T47D (cell line): ENCODE results near the gene CYP3A5.
A peak's percentile ranks its signal among the peaks of the same experiment; 100 is the strongest.

Source experiments
- DNase-seq, 2 experiments: peaks; one replicate each; pipeline versions ENCODE4 v3.0.0 to v3.0.0-alpha.2; 2011 to 2012; ENCODE audit warnings: low read depth in 1 of 2, low spot score in 1 of 2
- JUND ChIP-seq: IDR thresholded peaks from 2 replicates; pipeline ENCODE4 v1.6.1; 2012; ENCODE audit warnings: low read depth
- in situ Hi-C: cut with HindIII; loops from 2 replicates; pipeline ENCODE4 v1.10.0; 2016; ENCODE audit warnings: low sequenced_read_pairs, low pct_unique_long_range_greater_than_20kb

CYP3A5 gene

GRCh38 chr7:99624484-99624883 is 55.3 kb downstream of the CYP3A5 start:
- in situ Hi-C loops: no loop called here
- TF ChIP-seq JUND: no peak
- DNase-seq: no peak

- no peak for TF ChIP-seq JUND
- DNase-seq: no peak
- in situ Hi-C loops: no loop called here
Observed at GRCh38 chr7:99623702-99624447, 55.9 kb downstream of the CYP3A5 start.

GRCh38 chr7:99623091-99623693 is 56.6 kb downstream of the CYP3A5 start:
- no peak for DNase-seq
- in situ Hi-C loops: no loop called here
- no peak for TF ChIP-seq JUND

DNA sequence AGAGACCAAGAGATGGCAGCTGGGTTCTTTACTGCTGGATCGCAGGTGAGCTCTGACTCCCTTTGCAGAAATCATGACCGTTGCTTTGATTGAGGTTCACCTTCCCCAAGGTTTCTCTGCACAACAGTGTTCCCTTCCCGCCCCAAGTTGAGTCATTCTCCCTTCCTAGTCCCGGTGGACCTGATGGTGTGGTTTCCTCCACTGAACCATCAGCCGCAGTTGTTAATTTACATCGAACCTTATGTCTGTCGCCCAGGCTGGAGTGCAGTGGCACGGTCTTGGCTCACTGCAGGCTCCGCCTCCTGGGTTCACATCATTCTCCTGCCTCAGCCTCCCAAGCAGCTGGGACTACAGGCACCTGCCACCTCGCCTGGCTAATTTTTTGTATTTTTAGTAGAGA is 57.2 kb downstream of the CYP3A5 start:
- no peak for DNase-seq
- in situ Hi-C loops: no loop called here

GRCh38 chr7:99621271-99621670 is 58.5 kb downstream of the CYP3A5 start:
- TF ChIP-seq JUND: no peak
- no peak for DNase-seq
- in situ Hi-C loops: no loop called here

More for the DNA sequence above, 57.2 kb downstream of the CYP3A5 start:
- no peak for TF ChIP-seq JUND

GRCh38 chr7:99619571-99620130 is 60.1 kb downstream of the CYP3A5 start:
- TF ChIP-seq JUND: no peak
- no peak for DNase-seq
- in situ Hi-C loops: no loop called here

GRCh38 chr7:99618726-99619125 is 61.1 kb downstream of the CYP3A5 start:
- in situ Hi-C loops: no loop called here
- no peak for DNase-seq
- TF ChIP-seq JUND: no peak

- in situ Hi-C loops: no loop called here
- TF ChIP-seq JUND: no peak
- DNase-seq: no peak
Observed at GRCh38 chr7:99617192-99617781, 62.5 kb downstream of the CYP3A5 start.

DNA sequence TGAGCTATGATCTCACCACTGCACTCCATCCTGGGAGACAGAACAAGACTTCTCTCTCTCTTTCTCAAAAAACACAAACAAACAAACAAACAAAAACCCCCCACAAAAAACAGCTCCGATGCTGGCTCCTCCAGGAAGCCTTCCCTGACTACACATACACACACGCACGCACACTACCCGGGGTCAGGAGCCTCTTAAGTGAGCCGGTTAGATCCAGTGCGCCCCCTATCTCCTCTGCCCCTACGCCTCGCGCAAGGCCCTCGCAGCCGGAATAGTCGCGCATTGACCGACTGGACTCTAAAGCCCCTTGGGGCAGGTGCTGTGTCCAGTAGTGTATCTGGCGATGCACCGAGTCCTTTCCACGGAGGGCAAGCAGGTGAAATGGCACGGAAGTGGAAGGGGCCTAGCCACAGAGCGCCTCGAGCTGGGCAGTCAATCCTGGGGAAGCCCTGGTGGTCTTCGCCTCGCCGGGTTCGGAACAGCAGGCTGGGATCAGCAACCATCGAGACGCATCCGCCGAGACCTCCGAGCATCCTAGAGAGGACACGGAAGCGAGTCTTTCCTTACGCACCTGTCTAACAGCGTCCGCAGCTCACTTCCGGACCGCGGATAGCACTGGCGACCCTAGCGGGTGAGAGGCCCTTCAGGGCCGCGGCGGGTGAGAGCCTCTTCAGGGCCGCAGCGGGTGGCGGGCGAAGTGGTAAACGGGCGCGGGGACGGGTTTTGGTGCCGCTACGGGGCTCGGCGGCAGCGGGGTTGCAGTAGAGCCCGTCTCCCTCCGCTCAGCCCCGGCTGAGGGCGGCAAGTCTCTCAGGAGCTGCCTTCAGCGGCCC is 63.2 kb downstream of the CYP3A5 start, which contains the start of gene ZSCAN25:
Gene ZSCAN25 (plus strand): TSS at position 588 of the 833 bp plus-strand sequence. CDS start 2,661 bp downstream, outside the sequence.
- no peak for TF ChIP-seq JUND
- in situ Hi-C loops: no loop called here
- DNase-seq: peak; percentile 72 to 92

DNA sequence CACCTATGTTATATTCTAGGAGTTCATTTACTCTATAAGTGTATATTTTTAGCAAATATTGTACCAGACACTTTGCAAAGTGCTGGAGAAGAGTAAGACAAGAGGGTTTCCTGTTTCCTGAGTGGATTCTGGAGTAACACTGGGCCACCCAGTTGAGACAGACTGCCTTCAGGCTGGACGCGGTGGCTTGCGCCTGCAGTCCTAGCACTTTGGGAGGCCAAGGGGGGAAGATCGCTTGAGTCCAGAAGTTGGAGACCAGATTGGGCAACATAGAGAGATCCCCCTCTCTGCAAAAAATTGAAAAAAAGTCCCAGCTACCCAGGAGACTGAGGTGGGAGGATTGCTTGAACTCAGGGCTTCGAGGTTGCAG is 63.8 kb downstream of the CYP3A5 start:
- no peak for DNase-seq
- TF ChIP-seq JUND: no peak
- in situ Hi-C loops: no loop called here

DNA sequence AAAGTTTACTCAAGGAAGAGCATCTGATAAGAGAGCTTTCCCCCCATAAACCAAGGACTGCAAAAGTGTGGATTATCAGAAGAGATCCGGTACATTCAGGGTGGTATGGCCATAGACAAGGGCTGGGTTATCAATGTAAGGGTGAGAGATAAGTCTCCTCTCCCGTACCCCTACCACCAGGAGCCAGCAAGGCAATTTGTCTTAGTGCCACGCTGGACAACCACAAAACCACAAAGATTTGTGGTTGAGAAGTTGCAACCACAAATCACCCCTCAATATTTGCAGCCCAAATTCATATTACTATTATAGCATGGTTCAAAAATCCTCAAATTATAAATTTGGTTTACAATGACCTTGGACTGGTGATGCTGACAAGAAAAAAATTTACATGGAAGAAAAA is 65.3 kb downstream of the CYP3A5 start:
- in situ Hi-C loops: no loop called here
- no peak for TF ChIP-seq JUND

DNA sequence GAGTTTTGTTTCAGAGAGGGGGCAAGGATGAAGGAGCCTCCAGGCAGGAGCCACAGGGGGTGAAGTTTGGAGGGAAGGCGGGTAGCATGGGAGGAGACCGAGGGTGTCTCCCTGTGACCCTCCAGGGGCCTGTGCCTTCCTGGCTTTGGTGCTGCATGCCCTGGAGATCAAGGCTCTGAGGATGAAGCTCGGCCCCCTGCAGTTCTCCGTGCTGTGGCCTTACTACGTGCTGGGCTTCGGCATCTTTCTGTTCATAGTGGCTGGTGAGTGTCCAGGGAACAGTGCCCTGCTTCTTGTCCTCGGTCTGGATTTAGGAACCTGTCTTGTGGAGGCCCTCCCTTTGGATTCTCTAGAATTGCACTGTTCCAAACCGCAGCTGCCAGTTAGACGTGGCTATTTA is 72.2 kb downstream of the CYP3A5 start:
- TF ChIP-seq JUND: no peak
- in situ Hi-C loops: no loop called here
- no peak for DNase-seq

More for the DNA sequence above, 65.3 kb downstream of the CYP3A5 start:
- DNase-seq: no peak

- DNase-seq: no peak
- in situ Hi-C loops: no loop called here
- TF ChIP-seq JUND: no peak
Observed at GRCh38 chr7:99606531-99606930, 73.3 kb downstream of the CYP3A5 start.
